ENCODE results near the gene KCNAB1. TPM values are rescaled to one million over a fixed set of nuclear protein-coding genes. Genes with fewer than 3 reads are reported as not detected.

Gene KCNAB1
- total and polyA plus RNA-seq, 4 donors, result 0.76 to 2.8 (median 1.0) TPM

GRCh38 chr3:156432563-156432962, 312.2 kb downstream of the KCNAB1 start:
- no peak overlapping the region for H3K4me3 ChIP-seq (ENCODE audit: low read depth in 1 of 3, low read length in 3 of 3)
- DNase-seq (ENCODE audit: low spot score), result no peak
- 55% methylated on average over 2 of the region's 2 CpGs for WGBS
- TF ChIP-seq ZBTB33 (IDR thresholded peaks at IDR 0.05), result no peak
- H3K27me3 ChIP-seq (ENCODE audit: control insufficient read depth in 4 of 4, insufficient read depth in 4 of 4, low read length in 3 of 4), result no peaks in the 10 kb centered on the region
- H3K27ac ChIP-seq (ENCODE audit: low read depth in 1 of 2, low read length in 2 of 2), result peak overlapping the region in 1 of 2 donors; percentile 57
- no peaks in the 10 kb centered on the region for H3K36me3 ChIP-seq (ENCODE audit: control insufficient read depth in 4 of 4, insufficient read depth in 3 of 4, low read depth in 1 of 4, low read length in 3 of 4)
- no peaks in the 10 kb centered on the region for H3K9me3 ChIP-seq (ENCODE audit: control insufficient read depth in 4 of 4, low read length in 3 of 4)
- H3K9ac ChIP-seq (ENCODE audit: low read depth in 1 of 2, low read length in 2 of 2), result no peak overlapping the region
- no peaks in the 10 kb centered on the region for H3K4me1 ChIP-seq (ENCODE audit: control insufficient read depth in 4 of 4, insufficient read depth in 4 of 4, low read length in 3 of 4)

- no peaks in the 10 kb centered on the region for H3K27me3 ChIP-seq (ENCODE audit: control insufficient read depth in 4 of 4, insufficient read depth in 4 of 4, low read length in 3 of 4)
- no peaks in the 10 kb centered on the region for H3K4me1 ChIP-seq (ENCODE audit: control insufficient read depth in 4 of 4, insufficient read depth in 4 of 4, low read length in 3 of 4)
- no peaks in the 10 kb centered on the region for H3K36me3 ChIP-seq (ENCODE audit: control insufficient read depth in 4 of 4, insufficient read depth in 3 of 4, low read depth in 1 of 4, low read length in 3 of 4)
- H3K9ac ChIP-seq (ENCODE audit: low read depth in 1 of 2, low read length in 2 of 2), result no peak overlapping the region
- TF ChIP-seq RAD21 (IDR thresholded peaks at IDR 0.05) (no peak), NR2F2 (IDR thresholded peaks at IDR 0.05) (peak; percentile 80), RXRA (IDR thresholded peaks at IDR 0.05) (peak in 1 of 2 donors; percentile 16)
- H3K9me3 ChIP-seq (ENCODE audit: control insufficient read depth in 4 of 4, low read length in 3 of 4), result no peaks in the 10 kb centered on the region
- no peak for DNase-seq (ENCODE audit: low spot score)
- no peak overlapping the region for H3K4me3 ChIP-seq (ENCODE audit: low read depth in 1 of 3, low read length in 3 of 3)
- H3K27ac ChIP-seq (ENCODE audit: low read depth in 1 of 2, low read length in 2 of 2), result peak overlapping the region in 1 of 2 donors; percentile 57
- WGBS, result 57% methylated on average over 5 of the region's 5 CpGs
Measured at GRCh38 chr3:156433138-156433537, 312.8 kb downstream of the KCNAB1 start.

- DNase-seq (ENCODE audit: low spot score), result no peak
- Histone ChIP-seq H3K9me3 (ENCODE audit: control insufficient read depth in 4 of 4, low read length in 3 of 4) (no peaks in the 10 kb centered on the region), H3K27me3 (ENCODE audit: control insufficient read depth in 4 of 4, insufficient read depth in 4 of 4, low read length in 3 of 4) (no peaks in the 10 kb centered on the region), H3K9ac (ENCODE audit: low read depth in 1 of 2, low read length in 2 of 2) (no peak overlapping the region), H3K4me3 (ENCODE audit: low read depth in 1 of 3, low read length in 3 of 3) (no peak overlapping the region), H3K4me1 (ENCODE audit: control insufficient read depth in 4 of 4, insufficient read depth in 4 of 4, low read length in 3 of 4) (no peaks in the 10 kb centered on the region), H3K27ac (ENCODE audit: low read depth in 1 of 2, low read length in 2 of 2) (no peak overlapping the region), H3K36me3 (ENCODE audit: control insufficient read depth in 4 of 4, insufficient read depth in 3 of 4, low read depth in 1 of 4, low read length in 3 of 4) (no peaks in the 10 kb centered on the region)
- TF ChIP-seq GABPA (IDR thresholded peaks at IDR 0.05 in 1 of 2, conservative IDR thresholded peaks at IDR 0.05 in 1 of 2) (no peak), SP1 (IDR thresholded peaks at IDR 0.05) (no peak), MAX (IDR thresholded peaks at IDR 0.05) (no peak), NR2F2 (IDR thresholded peaks at IDR 0.05) (no peak), EGR1 (IDR thresholded peaks at IDR 0.05; ENCODE audit: low read depth in 2 of 2) (no peak), YY1 (IDR thresholded peaks at IDR 0.05) (no peak), FOXA1 (IDR thresholded peaks at IDR 0.05) (no peak), FOXA2 (IDR thresholded peaks at IDR 0.05) (no peak), CTCF (IDR thresholded peaks at IDR 0.05; ENCODE audit: low read depth, low read length, missing input control) (no peak)
Measured at GRCh38 chr3:156433910-156434309, 313.5 kb downstream of the KCNAB1 start.

Data from liver (tissue), 9 donors.